Retinal pigment epithelial cell (primary cell): Measurements from ENCODE around the gene SLF1.

Experiments used
- DNase-seq: peaks from one replicate; pipeline ENCODE4 v3.0.0-alpha.2; 2010; ENCODE audit warnings: low read depth
- H3K4me3 ChIP-seq: 2 replicates; pipeline ENCODE4 v1.5.1; 2011; ENCODE audit warnings: mild to moderate bottlenecking, low read length, control low read depth, moderate library complexity
- TF ChIP-seq, protein P1 (sequence below): conservative IDR thresholded peaks from 2 replicates; pipeline ENCODE4 v1.5.1; 2011; ENCODE audit warnings: low read depth, low read length, control low read depth, inconsistent platforms

SLF1 gene

DNA sequence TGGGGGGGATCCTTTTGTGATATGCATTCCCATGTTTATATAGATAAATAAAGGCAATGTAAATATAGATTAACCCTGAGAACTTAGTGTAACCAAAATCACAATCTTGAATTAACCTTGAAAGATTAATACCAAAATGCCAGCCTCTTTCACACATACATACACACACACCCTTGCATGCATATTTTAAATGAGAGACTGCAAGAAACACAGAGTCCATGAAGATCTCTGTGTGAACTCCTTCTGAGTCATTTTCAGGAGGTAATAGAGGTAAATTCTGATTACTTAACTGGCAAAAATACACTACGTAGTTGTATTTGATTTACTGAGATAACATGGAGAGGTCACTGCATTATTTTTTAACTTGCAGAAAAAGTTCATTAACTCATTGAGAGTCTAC, 118.0 kb downstream of the SLF1 start:
- DNase-seq, result no peak
- no peak overlapping the region for H3K4me3 ChIP-seq
- TF ChIP-seq, protein P1, sequence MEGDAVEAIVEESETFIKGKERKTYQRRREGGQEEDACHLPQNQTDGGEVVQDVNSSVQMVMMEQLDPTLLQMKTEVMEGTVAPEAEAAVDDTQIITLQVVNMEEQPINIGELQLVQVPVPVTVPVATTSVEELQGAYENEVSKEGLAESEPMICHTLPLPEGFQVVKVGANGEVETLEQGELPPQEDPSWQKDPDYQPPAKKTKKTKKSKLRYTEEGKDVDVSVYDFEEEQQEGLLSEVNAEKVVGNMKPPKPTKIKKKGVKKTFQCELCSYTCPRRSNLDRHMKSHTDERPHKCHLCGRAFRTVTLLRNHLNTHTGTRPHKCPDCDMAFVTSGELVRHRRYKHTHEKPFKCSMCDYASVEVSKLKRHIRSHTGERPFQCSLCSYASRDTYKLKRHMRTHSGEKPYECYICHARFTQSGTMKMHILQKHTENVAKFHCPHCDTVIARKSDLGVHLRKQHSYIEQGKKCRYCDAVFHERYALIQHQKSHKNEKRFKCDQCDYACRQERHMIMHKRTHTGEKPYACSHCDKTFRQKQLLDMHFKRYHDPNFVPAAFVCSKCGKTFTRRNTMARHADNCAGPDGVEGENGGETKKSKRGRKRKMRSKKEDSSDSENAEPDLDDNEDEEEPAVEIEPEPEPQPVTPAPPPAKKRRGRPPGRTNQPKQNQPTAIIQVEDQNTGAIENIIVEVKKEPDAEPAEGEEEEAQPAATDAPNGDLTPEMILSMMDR, result no peak

DNA sequence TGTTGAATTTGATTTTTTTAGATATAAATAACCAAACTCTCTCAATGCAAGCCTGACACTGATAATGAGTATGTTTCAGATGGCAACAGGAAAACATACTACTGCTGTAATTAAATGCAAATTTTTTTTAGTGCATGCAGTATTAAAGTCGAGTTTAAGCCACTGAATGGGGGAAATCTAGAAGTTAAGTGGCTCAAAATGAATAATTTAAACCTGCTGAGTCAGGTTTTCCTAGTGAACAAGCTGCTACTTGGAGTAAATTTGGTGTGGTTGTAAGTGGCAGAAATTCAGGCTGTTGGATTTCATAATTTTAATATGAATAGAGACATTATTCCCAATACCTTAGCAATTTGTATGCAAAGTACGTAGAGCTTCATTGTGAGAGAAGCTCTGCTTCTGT, 121.8 kb downstream of the SLF1 start:
- DNase-seq, result no peak
- TF ChIP-seq, protein P1, result no peak
- H3K4me3 ChIP-seq, result no peak overlapping the region

DNA sequence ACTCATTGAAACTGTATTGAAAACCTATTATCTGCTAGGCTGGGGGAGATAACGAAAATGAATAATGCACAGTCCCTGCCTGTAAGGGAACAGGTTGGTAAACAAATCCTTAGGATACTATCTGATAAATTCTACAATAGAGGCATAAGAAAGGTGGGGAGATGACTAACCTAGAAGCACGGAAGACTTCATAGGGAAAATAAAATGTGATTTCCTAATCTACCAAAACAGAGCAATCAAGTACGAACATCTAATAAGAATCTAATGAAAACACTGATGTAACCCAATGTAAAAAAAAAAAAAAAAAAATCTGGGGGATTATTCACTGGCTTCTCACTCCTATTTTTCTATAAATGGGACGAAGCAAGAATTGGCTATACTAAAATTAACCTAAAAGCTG, 124.4 kb downstream of the SLF1 start:
- TF ChIP-seq, protein P1, result no peak
- no peak for DNase-seq
- no peak overlapping the region for H3K4me3 ChIP-seq

DNA sequence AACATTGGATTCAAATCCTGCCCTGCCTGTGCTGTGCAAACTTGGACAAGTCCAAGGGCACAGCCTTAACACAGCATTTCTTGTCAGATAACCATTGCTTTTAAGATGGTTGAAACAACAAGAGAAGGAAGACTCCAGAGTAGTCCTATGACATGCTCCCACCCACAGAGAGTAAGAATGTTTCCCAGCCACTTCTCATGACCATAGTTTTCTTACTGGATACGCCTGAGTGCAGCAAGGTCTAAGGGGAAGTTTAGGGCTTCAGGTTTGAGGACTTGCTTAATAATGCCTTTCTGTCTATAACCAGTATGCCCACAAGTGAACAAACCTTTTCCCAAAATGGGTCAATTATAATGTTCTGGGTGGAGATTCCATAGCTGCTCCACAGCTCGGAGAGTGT, 126.4 kb downstream of the SLF1 start:
- H3K4me3 ChIP-seq, result no peak overlapping the region
- DNase-seq, result no peak
- TF ChIP-seq, protein P1, result no peak

DNA sequence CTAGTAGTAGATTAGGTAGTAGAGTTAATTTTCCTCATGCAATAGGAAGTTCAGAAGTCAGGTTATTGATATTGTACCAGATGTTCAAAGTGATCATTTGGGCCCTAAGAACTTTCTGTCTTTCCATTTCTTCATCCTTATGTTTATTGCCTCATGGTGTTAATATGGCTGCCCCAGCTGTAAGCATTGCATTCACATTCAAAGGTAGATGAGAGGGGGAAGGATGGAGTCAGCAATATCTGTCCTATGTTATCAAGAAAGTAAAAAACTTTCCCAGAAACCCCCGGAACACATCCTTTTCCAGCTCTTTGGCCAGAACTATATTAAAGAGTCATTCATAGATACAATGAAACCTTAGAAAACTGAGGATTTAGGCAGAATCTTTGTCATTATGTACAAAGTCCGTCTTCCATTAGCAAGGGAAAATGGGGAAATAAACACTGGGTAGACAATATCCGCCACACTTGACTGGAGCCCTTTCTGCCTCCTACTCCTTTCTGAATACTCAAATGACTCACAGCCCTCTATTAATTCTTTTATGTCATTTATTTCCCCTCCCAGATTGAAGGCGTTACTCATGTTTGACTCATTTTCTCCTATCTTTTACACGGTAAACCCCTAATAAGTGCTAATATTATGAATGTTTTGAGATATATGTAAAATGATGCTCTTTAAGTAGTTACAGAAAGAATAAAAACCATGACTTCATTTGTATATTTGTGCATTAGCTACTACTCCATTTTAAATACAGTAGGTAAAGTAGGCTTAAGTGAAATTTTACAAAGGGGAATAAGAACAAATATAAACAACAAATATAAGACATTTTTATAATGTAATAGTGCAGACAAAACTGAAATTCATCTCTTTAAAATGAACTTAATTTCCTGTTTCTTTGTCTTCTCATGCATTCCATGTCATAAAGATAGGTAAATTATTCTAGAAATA, 127.6 kb downstream of the SLF1 start:
- TF ChIP-seq, protein P1, result no peak
- DNase-seq, result no peak

DNA sequence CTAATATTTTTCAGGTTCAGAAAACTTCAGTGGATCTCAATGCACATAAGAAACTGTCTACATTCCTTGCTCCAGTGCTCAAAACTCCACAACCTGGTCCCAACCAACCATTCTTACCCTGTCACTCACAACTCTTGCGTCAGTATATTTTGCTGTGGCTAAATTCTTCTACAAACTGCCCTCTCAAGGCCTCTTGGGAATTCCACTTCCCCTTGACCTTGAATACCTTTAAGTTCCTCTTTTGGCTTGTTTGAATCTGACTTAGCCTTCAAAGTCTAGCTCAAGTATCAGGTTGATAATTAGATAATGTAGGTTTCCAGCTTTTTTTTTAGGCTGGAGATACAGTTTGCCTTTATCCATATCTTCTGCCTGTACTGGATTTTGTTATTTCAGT, 128.3 kb downstream of the SLF1 start:
- H3K4me3 ChIP-seq, result no peak overlapping the region
- no peak for DNase-seq
- TF ChIP-seq, protein P1, result no peak

More for the DNA sequence above, 127.6 kb downstream of the SLF1 start:
- H3K4me3 ChIP-seq, result no peak overlapping the region
